ENCODE results near the gene EVL.
"Not testable (repeated sequence)": the region's sequence is repeated elsewhere in the genome, so short reads cannot be mapped to it uniquely, and the experiment has no call there.

EVL gene, protein sequence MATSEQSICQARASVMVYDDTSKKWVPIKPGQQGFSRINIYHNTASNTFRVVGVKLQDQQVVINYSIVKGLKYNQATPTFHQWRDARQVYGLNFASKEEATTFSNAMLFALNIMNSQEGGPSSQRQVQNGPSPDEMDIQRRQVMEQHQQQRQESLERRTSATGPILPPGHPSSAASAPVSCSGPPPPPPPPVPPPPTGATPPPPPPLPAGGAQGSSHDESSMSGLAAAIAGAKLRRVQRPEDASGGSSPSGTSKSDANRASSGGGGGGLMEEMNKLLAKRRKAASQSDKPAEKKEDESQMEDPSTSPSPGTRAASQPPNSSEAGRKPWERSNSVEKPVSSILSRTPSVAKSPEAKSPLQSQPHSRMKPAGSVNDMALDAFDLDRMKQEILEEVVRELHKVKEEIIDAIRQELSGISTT

GRCh38 chr14:100065111-100065871 is at the start of gene EVL:
Gene EVL (plus strand): TSS chr14:100065422. CDS start chr14:100065501, 79 bp downstream.
- no peak for DNase-seq (ENCODE audit: low read depth)

- DNase-seq (ENCODE audit: low read depth) = peak; percentile 60
These were observed 47.7 kb upstream of the EVL start for GRCh38 chr14:100017553-100017952.

DNA sequence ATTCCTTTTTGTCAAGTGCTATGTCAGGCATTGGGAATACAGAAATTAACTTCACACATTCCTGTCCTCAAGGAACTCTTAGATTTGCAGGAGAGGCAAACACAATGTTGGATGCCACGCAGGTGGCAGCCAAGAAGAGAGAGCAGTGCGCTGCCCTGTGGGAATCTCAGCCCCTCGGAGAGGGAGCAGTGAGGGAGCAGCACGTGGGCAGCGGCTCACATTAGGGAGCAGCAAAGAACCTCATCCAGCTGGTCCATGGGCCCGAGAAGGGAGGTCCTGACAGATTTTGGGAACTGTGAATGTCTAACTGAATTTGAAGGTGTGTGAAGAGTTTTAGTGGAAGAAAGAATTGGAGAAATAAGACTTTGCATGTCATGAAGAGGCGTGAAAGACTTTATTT is 47.2 kb upstream of the EVL start:
- no peak for DNase-seq (ENCODE audit: low read depth)

GRCh38 chr14:100018482-100018881 is 46.7 kb upstream of the EVL start:
- no peak for DNase-seq (ENCODE audit: low read depth)

GRCh38 chr14:100019156-100019744 is 46.0 kb upstream of the EVL start:
- no peak for DNase-seq (ENCODE audit: low read depth)

GRCh38 chr14:100020629-100021028 is 44.6 kb upstream of the EVL start:
- DNase-seq (ENCODE audit: low read depth) = no peak

DNA sequence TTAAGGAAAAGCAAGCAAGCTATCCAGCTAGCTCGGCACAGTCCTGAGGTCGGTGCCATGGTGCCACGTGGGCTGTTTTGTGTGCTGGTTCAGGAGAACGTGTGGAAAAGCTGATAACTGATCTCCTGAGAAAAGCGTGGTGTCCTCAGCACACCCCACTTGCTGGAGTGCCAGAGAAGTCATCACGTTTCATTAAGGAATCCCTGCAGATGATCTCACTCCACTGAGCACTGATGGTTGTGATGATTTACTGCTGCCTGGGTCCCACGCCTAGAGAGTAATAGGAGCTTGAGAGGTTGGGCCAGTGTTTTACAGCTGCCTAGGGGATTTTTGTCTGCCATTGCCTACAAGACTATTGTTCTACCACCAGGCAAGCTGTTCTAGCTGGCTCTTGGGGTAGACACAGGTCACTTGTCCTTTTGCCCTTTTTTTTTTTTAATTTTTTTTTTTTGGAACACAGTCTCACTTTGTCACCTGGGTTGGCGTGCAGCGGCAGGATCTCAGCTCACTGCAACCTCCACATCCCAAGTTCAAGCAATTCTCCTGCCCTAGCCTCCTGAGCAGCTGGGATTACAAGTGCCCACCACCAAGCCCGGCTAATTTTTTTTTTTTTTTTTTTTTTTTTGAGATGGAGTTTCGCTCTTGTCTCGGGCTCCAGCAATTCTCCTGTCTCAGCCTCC is 42.3 kb upstream of the EVL start:
- peak; percentile 81 for DNase-seq (ENCODE audit: low read depth)

DNA sequence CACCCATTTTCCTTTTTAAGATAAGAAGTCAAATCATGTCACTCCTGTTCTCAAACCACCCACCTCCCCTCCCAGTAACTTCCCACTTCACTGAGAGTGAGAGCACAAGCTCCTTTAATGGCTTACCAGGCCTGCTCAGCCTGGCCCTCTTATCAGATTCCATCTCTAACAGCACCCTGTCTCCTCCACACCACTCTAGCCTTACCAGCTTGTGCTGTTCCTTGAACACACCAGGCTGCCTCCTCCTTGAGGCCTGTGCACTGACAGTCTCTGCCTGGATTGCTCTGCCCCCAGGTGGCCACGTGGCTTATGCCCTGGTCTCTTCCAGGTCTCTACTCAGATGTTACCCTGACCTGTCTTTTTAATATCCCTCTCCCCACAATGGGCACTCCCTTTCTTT is 40.1 kb upstream of the EVL start:
- peak; percentile 67 for DNase-seq (ENCODE audit: low read depth)

DNA sequence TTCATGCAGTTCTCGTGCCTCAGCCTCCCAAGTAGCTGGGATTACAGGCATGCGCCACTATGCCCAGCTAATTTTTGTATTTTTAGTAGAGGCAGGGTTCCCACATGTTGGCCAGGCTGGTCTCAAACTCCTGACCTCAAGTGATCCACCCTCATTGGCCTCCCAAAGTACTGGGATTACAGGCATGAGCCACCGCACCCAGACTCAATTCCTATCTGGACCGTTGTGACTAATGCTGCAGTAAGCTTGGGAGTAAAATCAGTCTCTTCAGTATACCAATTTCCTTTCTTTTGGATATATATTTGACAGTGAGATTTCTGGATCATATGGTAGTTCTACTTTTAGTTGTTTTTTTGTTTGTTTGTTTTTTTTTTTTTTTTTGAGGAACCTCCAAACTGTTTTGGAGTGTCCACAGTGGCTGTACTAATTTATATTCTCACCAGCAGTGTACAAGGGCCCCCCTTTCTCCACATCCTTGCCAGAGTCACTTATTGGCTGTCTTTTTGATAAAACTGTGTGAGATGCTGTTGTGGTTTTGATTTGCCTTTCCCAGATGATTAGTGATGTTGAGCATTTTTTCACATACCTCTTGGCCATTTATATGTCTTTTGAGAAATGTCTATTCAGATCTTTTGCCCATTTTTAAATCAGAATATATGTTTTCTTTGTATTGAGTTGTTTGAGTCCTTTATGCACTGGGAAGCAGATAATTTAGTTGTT is 37.3 kb upstream of the EVL start:
- DNase-seq (ENCODE audit: low read depth) = peak; percentile 51

DNA sequence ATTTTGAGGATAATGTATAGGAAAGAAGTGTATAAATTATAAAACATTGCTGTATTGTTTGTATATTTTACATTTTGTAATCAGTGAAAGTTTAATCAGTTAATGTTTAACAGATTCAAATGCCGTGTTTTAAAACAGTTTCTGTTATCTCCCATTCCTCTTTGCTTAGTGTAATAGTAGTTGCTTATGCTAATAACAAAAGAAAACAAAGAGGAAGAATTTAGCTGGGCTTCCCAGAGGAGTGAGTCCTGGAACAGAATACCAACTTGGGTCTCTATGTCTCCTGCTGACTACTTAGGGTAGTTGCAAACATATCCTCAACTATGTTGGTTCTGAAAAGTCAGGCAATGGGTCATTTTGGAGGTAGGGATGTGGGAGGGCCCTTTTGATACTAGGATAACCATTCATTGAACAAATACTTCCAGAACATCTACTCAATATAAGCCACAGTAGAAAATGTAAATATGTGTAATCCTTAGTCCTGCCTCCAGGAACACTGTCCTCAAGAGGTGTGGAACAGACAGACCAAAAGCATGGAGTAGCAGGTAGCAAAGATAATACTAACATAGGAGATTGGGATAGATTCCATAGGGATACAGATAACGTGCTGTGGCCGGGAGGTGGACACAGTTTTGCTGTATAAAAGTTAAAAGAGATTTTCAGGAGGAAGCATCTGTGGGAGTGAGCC is 36.1 kb upstream of the EVL start:
- DNase-seq (ENCODE audit: low read depth) = peak; percentile 75

- not testable (repeated sequence) for DNase-seq (ENCODE audit: low read depth)
These were observed 35.2 kb upstream of the EVL start for GRCh38 chr14:100030006-100030405.

DNA sequence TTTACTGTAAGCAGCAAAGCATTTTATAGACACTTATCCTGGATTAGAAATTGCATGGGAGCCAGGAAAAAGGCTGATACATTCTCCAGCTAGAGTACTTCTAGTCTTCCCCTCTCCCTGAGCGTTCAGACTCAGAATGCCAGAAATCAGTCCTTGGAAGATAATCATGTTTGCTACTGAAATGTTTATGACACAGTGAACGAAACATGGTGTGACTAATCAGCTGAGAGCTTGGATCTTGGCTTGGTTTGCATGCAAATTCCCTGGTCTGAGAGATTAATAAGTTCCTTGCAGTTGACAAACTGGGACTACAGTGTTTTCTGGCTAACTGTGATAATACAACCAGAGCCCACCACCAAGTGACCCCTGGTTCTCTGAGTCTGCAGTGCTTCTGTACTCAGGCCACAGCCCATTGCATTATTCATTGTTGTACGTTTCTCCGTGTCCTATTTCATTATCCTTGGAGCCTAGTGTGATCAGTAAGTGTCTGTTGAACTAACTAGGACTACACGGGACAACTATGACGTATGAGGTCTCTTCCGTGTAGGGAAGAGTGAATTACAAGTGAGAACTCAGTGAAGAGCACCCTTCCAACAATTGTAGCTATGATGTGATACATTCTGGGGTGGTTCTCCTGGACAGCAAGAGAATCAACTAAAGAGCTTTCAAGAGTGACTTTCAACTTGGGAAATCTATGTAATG is 34.6 kb upstream of the EVL start:
- DNase-seq (ENCODE audit: low read depth) = peak; percentile 95

GRCh38 chr14:100031506-100032281 is 33.5 kb upstream of the EVL start:
- DNase-seq (ENCODE audit: low read depth) = peak; percentile 99

- DNase-seq (ENCODE audit: low read depth) = no peak
These were observed 32.5 kb upstream of the EVL start for GRCh38 chr14:100032738-100033137.

- no peak for DNase-seq (ENCODE audit: low read depth)
These were observed 31.7 kb upstream of the EVL start for GRCh38 chr14:100033347-100034075.

- DNase-seq (ENCODE audit: low read depth) = no peak
These were observed 30.8 kb upstream of the EVL start for GRCh38 chr14:100034468-100034867.

DNA sequence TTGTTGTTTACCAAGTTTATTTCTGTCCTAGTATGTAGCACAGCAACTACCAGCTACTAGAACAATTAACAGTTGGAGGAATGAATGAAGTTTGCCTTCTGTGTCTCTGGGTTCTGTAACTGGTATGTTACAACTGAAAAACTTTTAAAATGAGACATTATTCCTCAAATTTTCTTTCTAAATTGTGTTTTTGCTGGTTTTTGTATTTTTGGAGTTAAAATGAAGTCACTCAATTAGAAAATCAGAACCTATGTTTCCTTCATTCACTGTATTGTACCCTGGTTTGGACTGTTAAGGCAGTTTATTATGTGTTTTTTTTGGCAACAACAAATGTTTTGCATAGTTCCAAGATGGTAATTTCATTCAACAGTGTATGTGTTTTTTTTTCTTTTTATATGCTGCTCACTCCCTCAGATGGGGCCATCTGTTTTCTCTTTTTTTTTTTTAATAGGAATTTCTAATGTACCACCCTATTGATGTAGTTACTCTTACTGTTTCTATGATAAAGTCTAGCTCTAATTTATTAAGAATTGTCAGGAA is 30.2 kb upstream of the EVL start:
- DNase-seq (ENCODE audit: low read depth) = no peak

- DNase-seq (ENCODE audit: low read depth) = no peak
These were observed 29.5 kb upstream of the EVL start for GRCh38 chr14:100035700-100036099.

- DNase-seq (ENCODE audit: low read depth) = peak; percentile 45
These were observed 27.9 kb upstream of the EVL start for GRCh38 chr14:100037353-100037752.

Measured in EH (cell line).